ENCODE data around the gene STK38L.

Gene STK38L

DNA sequence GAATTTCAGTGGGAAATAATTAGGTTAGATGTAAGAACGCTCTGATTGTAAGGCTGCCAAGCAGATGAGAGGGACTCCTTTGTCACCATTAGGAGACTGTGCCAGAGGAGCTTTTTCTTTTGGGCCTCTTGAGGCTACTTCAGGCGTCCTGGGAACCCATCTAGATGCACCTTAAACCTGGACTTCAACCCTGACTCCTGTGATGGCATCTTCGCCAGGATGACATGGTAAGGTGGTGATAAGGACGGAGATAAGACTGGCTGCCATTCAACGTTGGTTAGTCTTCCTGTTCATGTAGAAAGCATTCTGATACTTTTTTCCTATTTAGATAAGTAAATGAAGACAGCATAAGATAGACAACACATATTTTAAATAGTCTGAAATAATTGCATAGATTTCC lies 36.3 kb downstream of the STK38L start:
- no peak for DNase-seq

GRCh38 chr12:27282754-27283153 lies 38.7 kb downstream of the STK38L start:
- DNase-seq: no peak

GRCh38 chr12:27284021-27284420 lies 39.9 kb downstream of the STK38L start:
- no peak for DNase-seq

- DNase-seq: no peak
Observed at GRCh38 chr12:27284751-27285150, 40.7 kb downstream of the STK38L start.

DNA sequence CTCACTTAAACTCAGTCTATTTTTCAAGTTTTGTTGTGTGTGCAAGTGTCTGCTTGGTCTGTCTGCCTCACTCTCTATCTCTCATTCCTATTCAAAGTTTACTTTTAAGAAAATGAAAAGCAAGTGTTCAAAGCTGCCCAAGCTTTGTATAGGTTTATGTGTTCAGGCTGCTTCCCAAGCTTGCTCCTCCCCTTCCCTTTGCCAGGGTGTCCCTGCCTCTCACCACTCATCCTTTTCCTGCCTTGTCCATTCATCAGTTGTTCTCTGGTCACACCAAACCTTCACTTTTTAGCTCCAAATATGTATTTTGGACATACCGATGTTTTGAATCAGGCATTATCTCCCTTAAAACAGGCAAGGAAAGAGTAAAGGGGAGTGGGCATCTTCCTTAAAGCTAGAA lies 41.3 kb downstream of the STK38L start:
- no peak for DNase-seq

GRCh38 chr12:27289414-27289813 lies 45.3 kb downstream of the STK38L start:
- DNase-seq: no peak

- no peak for DNase-seq
Observed at GRCh38 chr12:27290501-27291168, 46.5 kb downstream of the STK38L start.

DNA sequence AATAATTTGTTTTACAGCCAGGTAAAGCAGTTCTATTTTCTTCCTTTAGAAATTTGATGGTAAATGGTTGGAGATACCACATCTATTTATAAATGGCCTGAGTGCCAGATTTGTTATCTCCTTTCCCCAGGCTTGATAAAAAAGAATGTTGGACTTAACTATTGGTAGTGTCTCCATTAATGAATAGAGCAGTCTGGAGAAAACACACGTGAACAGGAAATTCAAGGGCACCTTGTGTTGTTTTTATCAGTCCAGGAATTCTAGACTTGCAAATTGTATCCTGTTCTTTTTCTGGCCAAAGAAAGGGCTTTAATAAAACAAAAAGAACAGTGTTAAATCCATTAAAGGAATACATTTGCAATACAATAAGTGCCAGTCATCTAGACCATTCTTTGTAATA lies 47.8 kb downstream of the STK38L start:
- no peak for DNase-seq

GRCh38 chr12:27292718-27293117 lies 48.6 kb downstream of the STK38L start:
- DNase-seq: no peak

DNA sequence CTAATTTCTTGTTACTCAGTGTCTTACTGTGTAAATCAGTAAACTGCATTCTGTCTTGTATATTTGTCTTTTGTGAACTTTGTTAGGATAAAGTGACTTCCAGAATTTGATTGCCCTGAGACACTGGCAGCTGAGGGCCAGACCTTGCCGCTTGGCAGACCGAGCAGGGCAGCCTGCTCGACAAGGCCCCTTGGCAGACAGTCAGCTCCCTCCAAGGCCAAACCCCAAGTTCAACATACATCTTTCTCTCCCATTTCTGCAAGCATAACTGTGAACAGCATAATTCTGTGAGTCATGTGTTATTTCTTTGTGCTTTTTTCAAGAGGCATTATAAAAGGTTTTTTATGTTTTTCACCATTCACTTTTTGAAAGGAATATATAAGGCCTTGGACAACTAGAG lies 49.4 kb downstream of the STK38L start:
- DNase-seq: no peak

DNA sequence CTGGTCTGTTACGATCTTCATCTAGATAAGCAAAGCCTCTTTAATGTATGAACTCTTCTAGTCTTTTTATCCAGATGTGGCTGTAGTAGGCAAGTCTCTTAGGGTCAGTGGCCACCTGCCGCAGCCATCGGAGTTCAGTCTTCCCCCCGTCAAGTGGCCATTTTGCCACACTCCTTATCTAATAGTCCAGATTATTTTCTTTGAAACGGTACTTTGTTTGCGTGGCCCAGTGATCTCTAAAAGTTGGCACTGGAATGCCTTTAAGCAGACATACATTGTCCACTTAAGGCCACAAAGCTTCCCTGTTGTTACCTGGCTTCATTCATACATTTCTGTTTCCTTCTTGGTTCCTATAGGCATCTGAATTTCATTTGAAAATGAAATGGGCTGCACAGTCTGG lies 52.6 kb downstream of the STK38L start:
- DNase-seq: no peak

GRCh38 chr12:27297566-27297965 lies 53.5 kb downstream of the STK38L start:
- no peak for DNase-seq

- DNase-seq: no peak
Observed at GRCh38 chr12:27299102-27299501, 55.0 kb downstream of the STK38L start.

- DNase-seq: no peak
Observed at GRCh38 chr12:27300226-27300625, 56.1 kb downstream of the STK38L start.

DNA sequence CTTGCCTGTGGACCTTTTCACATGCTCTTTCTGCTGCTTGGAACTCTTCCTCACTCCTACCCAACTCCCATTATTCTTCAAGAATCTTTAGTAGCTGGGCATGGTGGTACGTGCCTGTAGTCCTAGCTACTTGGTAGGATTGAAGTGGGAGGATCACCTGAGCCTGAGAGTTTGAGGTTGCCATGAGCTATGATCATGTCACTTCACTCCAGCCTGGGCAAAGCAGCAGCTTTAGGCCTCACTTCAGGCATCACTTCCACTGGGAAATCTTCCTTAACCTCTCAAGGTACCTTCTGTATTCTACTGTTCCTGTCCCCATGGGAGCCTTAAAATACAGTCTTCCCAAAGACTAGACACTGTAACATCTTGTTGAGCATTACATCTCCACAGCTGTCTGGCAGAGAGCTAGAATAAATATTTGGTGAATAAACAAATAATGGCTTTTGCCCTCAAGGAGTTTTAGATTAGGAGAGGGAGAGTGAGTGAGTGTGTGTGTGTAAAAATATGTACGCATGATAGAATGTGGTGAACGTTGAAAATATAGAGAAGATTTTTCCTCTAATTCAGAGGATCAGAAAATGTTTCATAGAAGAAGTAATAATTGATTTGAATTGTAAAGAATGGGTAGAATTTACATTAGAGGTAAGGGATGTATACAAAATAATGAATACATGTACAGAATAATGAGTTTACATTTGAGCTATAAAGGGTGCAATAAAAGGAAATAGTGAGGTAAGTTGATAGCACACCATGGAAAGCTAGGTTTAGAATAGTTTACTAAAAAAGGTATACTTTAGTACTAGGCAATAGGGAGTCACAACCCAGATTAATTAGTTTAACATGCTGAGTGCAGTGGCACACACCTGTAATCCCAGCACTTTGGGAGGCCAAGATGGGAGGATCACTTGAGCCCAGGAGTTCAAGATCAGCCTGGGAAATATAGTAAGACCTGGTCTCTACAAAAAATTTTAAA lies 59.3 kb downstream of the STK38L start:
- DNase-seq: no peak

GRCh38 chr12:27304856-27305255 lies 60.8 kb downstream of the STK38L start:
- DNase-seq: no peak

- no peak for DNase-seq
Observed at GRCh38 chr12:27305673-27306456, 61.8 kb downstream of the STK38L start.

- no peak for DNase-seq
Observed at GRCh38 chr12:27309293-27309994, 65.4 kb downstream of the STK38L start.

DNA sequence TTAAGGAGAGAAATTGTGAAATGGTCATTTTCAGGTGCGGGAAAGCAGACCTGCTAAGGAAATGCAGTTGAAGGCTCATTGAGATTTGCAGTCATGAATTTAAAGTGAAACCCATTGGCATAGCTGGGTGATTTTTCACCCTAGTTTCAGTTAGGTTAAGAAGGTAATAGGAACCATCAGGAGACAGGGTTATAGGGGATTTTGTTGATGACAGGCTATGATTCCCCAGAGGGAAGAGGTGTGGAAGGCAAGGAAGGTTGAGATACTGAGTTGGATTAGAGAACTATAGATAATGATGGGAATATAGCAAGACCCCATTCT lies 65.9 kb downstream of the STK38L start:
- DNase-seq: no peak

DNA sequence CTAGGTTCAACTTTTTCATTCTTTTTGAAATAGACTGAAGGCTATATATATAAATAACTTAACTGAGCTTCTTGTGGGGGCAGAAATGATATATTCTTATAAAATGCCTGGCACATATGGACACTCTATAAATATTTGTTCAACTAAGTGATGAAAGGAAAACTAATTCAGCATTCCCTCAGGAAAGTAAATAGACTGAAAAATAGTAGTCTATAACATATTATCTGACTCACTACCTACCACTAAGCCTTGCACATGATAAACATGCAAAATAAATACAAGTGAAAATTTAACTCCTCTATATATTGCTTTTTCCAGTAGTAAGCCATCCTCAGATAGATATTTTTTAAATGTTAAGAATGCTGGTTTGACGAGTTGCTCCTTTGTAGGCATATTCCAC lies 72.9 kb downstream of the STK38L start:
- DNase-seq: no peak

DNA sequence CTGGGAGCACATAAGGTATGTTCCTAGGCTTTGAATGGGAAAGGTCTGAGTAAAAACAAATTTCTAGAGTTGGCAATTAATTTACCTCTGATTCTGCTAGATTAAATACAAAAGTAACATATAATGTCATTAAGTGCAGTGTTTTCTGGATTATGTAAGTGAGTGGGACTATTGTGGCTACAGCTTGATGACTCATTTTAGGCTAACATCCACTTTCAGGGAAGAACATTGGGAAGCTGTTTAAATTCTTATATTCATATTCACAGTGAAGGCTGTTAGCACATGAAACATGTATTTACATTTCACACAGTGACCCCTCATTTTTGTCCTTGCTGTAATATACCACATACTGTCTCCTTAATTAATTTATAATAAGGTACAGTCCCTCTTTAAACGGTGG lies 75.3 kb downstream of the STK38L start:
- DNase-seq: no peak

GRCh38 chr12:27319848-27320247 lies 75.8 kb downstream of the STK38L start:
- no peak for DNase-seq

DNA sequence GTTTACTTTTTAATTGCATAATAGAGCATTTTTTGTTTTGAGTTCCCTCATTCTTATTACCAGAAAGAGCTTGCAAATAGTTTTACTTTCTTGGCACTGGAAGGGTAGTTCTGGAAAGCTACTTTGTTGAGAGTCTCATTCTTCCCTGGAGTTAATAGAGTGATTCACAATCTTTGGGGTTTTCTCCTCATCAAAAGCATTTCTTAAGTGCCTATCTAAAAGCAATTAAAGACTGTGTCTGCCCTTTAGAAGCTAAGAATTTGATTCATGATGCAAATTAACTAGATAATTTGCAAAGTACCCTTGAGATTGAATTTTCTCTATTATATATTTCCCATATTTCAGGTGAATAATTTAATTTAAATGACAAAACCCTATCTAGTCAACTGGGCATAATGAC lies 80.4 kb downstream of the STK38L start:
- DNase-seq: no peak

Measured in NCI-H2107 (cell line).